Measurements from ENCODE around the gene HACD3. TPM values are rescaled to one million over a fixed set of nuclear protein-coding genes. Genes with fewer than 3 reads are reported as not detected.

Gene HACD3
- total and polyA plus RNA-seq, 9 of the 15 experiments (the other 6 are each of a cell fraction or from before 2014, with no cell fraction given), result 48.1 to 117 (median 72.8) TPM

DNA sequence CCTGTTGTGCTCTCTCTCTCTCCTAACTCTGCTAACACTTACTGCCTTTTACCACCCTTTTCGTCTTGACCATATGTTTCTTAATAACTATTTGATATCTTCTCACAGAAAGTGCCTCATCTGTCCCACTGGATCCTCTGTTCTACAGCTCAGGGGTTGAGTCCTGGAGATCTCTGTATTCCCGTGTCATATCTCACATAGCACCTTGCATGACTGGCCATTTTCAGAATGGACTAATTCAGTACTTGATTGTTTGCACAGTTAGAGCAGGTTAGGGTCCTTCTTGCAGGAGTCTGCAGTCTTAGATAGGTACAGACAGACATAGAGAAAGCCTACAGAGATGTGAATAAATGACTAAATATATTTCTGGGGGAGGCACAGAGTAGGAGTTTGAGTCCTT, 20.9 kb downstream of the HACD3 start (continued):
- TF ChIP-seq ZEB2 (IDR thresholded peaks at IDR 0.05), result 0 out of 2 replicates have a peak, but pooled peaks have one; percentile 46
- no peak for TF ChIP-seq ZNF436 (CRISPR knock-in tag; IDR thresholded peaks at IDR 0.05)
- TF ChIP-seq, protein P1, sequence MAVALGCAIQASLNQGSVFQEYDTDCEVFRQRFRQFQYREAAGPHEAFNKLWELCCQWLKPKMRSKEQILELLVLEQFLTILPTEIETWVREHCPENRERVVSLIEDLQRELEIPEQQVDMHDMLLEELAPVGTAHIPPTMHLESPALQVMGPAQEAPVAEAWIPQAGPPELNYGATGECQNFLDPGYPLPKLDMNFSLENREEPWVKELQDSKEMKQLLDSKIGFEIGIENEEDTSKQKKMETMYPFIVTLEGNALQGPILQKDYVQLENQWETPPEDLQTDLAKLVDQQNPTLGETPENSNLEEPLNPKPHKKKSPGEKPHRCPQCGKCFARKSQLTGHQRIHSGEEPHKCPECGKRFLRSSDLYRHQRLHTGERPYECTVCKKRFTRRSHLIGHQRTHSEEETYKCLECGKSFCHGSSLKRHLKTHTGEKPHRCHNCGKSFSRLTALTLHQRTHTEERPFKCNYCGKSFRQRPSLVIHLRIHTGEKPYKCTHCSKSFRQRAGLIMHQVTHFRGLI (CRISPR knock-in tag; IDR thresholded peaks at IDR 0.05), result no peak
- no peak for TF ChIP-seq RFX5 (IDR thresholded peaks at IDR 0.05; ENCODE audit: low read depth, low read length)
- peak; percentile 95 for TF ChIP-seq CBFA2T3 (IDR thresholded peaks at IDR 0.05)
- TF ChIP-seq CBFA2T2 (conservative IDR thresholded peaks at IDR 0.05), result peak; percentile 89
- TF ChIP-seq ZFPM2 (CRISPR knock-in tag; IDR thresholded peaks at IDR 0.05), result no peak
- TF ChIP-seq MAFK (IDR thresholded peaks at IDR 0.05; ENCODE audit: low read length), result peak; percentile 62
- TF ChIP-seq ZNF507 (tag; conservative IDR thresholded peaks at IDR 0.05), result no peak
- peak; percentile 73 for TF ChIP-seq SMARCE1 (IDR thresholded peaks at IDR 0.05)
- TF ChIP-seq, protein P2, sequence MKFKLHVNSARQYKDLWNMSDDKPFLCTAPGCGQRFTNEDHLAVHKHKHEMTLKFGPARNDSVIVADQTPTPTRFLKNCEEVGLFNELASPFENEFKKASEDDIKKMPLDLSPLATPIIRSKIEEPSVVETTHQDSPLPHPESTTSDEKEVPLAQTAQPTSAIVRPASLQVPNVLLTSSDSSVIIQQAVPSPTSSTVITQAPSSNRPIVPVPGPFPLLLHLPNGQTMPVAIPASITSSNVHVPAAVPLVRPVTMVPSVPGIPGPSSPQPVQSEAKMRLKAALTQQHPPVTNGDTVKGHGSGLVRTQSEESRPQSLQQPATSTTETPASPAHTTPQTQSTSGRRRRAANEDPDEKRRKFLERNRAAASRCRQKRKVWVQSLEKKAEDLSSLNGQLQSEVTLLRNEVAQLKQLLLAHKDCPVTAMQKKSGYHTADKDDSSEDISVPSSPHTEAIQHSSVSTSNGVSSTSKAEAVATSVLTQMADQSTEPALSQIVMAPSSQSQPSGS (CRISPR knock-in tag; IDR thresholded peaks at IDR 0.05), result no peak
- 0 out of 2 replicates have a peak, but pooled peaks have one; percentile 21 for TF ChIP-seq BHLHE40 (IDR thresholded peaks at IDR 0.05; ENCODE audit: low read length)
- peak; percentile 49 to 62 for TF ChIP-seq KDM1A (IDR thresholded peaks at IDR 0.05)
- TF ChIP-seq ETV1 (tag; conservative IDR thresholded peaks at IDR 0.05; ENCODE audit: low read depth), result no peak
- TF ChIP-seq HDAC1 (IDR thresholded peaks at IDR 0.05), result 0 out of 4 replicates have a peak, but pooled peaks of 1 of the 2 experiments have one; percentile 34
- TF ChIP-seq, protein P3, sequence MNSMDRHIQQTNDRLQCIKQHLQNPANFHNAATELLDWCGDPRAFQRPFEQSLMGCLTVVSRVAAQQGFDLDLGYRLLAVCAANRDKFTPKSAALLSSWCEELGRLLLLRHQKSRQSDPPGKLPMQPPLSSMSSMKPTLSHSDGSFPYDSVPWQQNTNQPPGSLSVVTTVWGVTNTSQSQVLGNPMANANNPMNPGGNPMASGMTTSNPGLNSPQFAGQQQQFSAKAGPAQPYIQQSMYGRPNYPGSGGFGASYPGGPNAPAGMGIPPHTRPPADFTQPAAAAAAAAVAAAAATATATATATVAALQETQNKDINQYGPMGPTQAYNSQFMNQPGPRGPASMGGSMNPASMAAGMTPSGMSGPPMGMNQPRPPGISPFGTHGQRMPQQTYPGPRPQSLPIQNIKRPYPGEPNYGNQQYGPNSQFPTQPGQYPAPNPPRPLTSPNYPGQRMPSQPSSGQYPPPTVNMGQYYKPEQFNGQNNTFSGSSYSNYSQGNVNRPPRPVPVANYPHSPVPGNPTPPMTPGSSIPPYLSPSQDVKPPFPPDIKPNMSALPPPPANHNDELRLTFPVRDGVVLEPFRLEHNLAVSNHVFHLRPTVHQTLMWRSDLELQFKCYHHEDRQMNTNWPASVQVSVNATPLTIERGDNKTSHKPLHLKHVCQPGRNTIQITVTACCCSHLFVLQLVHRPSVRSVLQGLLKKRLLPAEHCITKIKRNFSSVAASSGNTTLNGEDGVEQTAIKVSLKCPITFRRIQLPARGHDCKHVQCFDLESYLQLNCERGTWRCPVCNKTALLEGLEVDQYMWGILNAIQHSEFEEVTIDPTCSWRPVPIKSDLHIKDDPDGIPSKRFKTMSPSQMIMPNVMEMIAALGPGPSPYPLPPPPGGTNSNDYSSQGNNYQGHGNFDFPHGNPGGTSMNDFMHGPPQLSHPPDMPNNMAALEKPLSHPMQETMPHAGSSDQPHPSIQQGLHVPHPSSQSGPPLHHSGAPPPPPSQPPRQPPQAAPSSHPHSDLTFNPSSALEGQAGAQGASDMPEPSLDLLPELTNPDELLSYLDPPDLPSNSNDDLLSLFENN (IDR thresholded peaks at IDR 0.05; ENCODE audit: low read depth in 2 of 2, low read length in 2 of 2), result peak in 1 of 2 experiments; percentile 29; a peak in 1 of 4 replicates
- peak; percentile 62; the same call in 1 of the 2 replicates for TF ChIP-seq STAT5A (IDR thresholded peaks at IDR 0.05; ENCODE audit: borderline replicate concordance, low read length)
- TF ChIP-seq DPF2 (IDR thresholded peaks at IDR 0.05), result peak; percentile 93
- no peak for TF ChIP-seq NR1H2 (CRISPR knock-in tag; IDR thresholded peaks at IDR 0.05)
- peak; percentile 91 for TF ChIP-seq TCF3 (CRISPR knock-in tag; IDR thresholded peaks at IDR 0.05)
- peak; percentile 17; the same call in 1 of the 2 replicates for TF ChIP-seq NCOA1 (IDR thresholded peaks at IDR 0.05; ENCODE audit: low read depth)
- no peak for TF ChIP-seq CAMTA2 (CRISPR knock-in tag; conservative IDR thresholded peaks at IDR 0.05)
- TF ChIP-seq, protein P4, sequence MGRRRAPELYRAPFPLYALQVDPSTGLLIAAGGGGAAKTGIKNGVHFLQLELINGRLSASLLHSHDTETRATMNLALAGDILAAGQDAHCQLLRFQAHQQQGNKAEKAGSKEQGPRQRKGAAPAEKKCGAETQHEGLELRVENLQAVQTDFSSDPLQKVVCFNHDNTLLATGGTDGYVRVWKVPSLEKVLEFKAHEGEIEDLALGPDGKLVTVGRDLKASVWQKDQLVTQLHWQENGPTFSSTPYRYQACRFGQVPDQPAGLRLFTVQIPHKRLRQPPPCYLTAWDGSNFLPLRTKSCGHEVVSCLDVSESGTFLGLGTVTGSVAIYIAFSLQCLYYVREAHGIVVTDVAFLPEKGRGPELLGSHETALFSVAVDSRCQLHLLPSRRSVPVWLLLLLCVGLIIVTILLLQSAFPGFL (CRISPR knock-in tag; IDR thresholded peaks at IDR 0.05), result no peak
- TF ChIP-seq TBL1XR1 (IDR thresholded peaks at IDR 0.05; ENCODE audit: low read length in 2 of 2), result no peak; a peak in 1 of 4 replicates
- peak; percentile 82 for TF ChIP-seq DACH1 (IDR thresholded peaks at IDR 0.05; ENCODE audit: partially characterized antibody)
- TF ChIP-seq ARNT (IDR thresholded peaks at IDR 0.05), result peak in 1 of 2 experiments; percentile 44; a peak in 1 of 4 replicates

Measured in K562 (cell line).